HepG2 (cell line): Measurements from ENCODE around the gene ANKRD39. TPM values are rescaled to one million over a fixed set of nuclear protein-coding genes. Genes with fewer than 3 reads are reported as not detected.

ENCODE experiments used
- DMTF1 ChIP-seq: sonication (generic); formaldehyde crosslinking; IDR thresholded peaks from 2 replicates; pipeline ENCODE4 v1.4.0; 2020; ENCODE audit warnings: mild to moderate bottlenecking, missing genetic modification reagents
- FOXC1 ChIP-seq: sonication (generic); formaldehyde crosslinking; IDR thresholded peaks from 2 replicates; pipeline ENCODE4 v1.8.0; 2022; ENCODE audit warnings: mild to moderate bottlenecking, missing genetic modification reagents, borderline replicate concordance
- KDM2A ChIP-seq: sonication (generic); formaldehyde crosslinking; IDR thresholded peaks from 2 replicates; pipeline ENCODE4 v1.4.0; 2020; ENCODE audit warnings: low read depth, missing genetic modification reagents, borderline replicate concordance
- MLXIP ChIP-seq: sonication (generic); formaldehyde crosslinking; IDR thresholded peaks from 2 replicates; pipeline ENCODE4 v1.9.0; 2021; ENCODE audit warnings: missing genetic modification reagents, borderline replicate concordance
- PAXIP1 ChIP-seq: sonication (generic); formaldehyde crosslinking; conservative IDR thresholded peaks from 2 replicates; pipeline ENCODE4 v1.4.0; 2020; ENCODE audit warnings: mild to moderate bottlenecking, missing genetic modification reagents, moderate library complexity
- SALL2 ChIP-seq: sonication (generic); formaldehyde crosslinking; IDR thresholded peaks from 2 replicates; pipeline ENCODE4 v1.8.1; 2023; ENCODE audit warnings: mild to moderate bottlenecking, missing genetic modification reagents, inconsistent platforms
- TARDBP ChIP-seq: sonication (generic); formaldehyde crosslinking; IDR thresholded peaks from 2 replicates; pipeline ENCODE4 v1.8.0; 2022; ENCODE audit warnings: mild to moderate bottlenecking, missing genetic modification reagents
- TEAD2 ChIP-seq: sonication (generic); formaldehyde crosslinking; IDR thresholded peaks from 2 replicates; pipeline ENCODE4 v1.9.0; 2021; ENCODE audit warnings: missing genetic modification reagents
- ZFAT ChIP-seq: sonication (generic); formaldehyde crosslinking; conservative IDR thresholded peaks from 2 replicates; pipeline ENCODE4 v1.8.1; 2023; ENCODE audit warnings: missing genetic modification reagents, inconsistent platforms
- ZNF326 ChIP-seq: sonication (generic); formaldehyde crosslinking; IDR thresholded peaks from 2 replicates; pipeline ENCODE4 v1.4.0; 2020; ENCODE audit warnings: missing genetic modification reagents, borderline replicate concordance
- ZNF343 ChIP-seq: sonication (generic); formaldehyde crosslinking; IDR thresholded peaks from 2 replicates; pipeline ENCODE4 v1.4.0; 2020; ENCODE audit warnings: mild to moderate bottlenecking, missing genetic modification reagents
- ZNF576 ChIP-seq: sonication (generic); formaldehyde crosslinking; IDR thresholded peaks from 2 replicates; pipeline ENCODE4 v1.4.0; 2020; ENCODE audit warnings: mild to moderate bottlenecking, missing genetic modification reagents
- ZXDC ChIP-seq: sonication (generic); formaldehyde crosslinking; IDR thresholded peaks from 2 replicates; pipeline ENCODE4 v1.5.0; 2020; ENCODE audit warnings: mild to moderate bottlenecking, missing genetic modification reagents
- polyA plus RNA-seq, 8 experiments: library from polyadenylated mRNA; depleted of rRNA in 3 of 8; stranded (reverse) in 7 of 8; unstranded in 1 of 8; fragments of >200 nt; fragmentation: Illumina TruSeq in 4 of 8; extraction: Trizol in 4 of 8; gene quantifications; 2 replicates each; pipeline versions ENCODE4 v1.2.1 to v1.2.3, GENCODE V29; 2011 to 2016; ENCODE audit warnings: low read depth in 4 of 8, missing spikeins in 1 of 8, mixed read lengths in 1 of 8; ENCODE audit not compliant: insufficient read depth in 1 of 8
- total RNA-seq, 5 experiments: library from RNA; depleted of rRNA; stranded (reverse); fragments of >200 nt; fragmentation: Illumina TruSeq; extraction: Trizol; gene quantifications; 2 replicates each; pipeline ENCODE4 v1.2.3, GENCODE V29; 2016; ENCODE audit warnings: low read depth in 1 of 5

ANKRD39 gene
- total and polyA plus RNA-seq, 2 of the 13 experiments (the other 11 are each of a cell fraction or from before 2014, with no cell fraction given), result 23.2 to 24.8 TPM

GRCh38 chr2:96815326-96816126, 42.3 kb downstream of the ANKRD39 start (continued):
- 0 out of 2 replicates have a peak, but pooled peaks have one; percentile 37 for TF ChIP-seq DMTF1 (CRISPR knock-in tag)
- TF ChIP-seq FOXC1 (CRISPR knock-in tag), result no peak; the same call in 1 of the 2 replicates
- no peak for TF ChIP-seq ZNF326 (CRISPR knock-in tag)
- peak; percentile 77 for TF ChIP-seq KDM2A (CRISPR knock-in tag)
- no peak for TF ChIP-seq ZFAT (CRISPR knock-in tag)
- peak; percentile 48; the same call in 1 of the 2 replicates for TF ChIP-seq ZNF343
- TF ChIP-seq ZXDC (CRISPR knock-in tag), result no peak; the same call in 1 of the 2 replicates
- peak; percentile 47; the same call in 1 of the 2 replicates for TF ChIP-seq SALL2 (CRISPR knock-in tag)
- 0 out of 2 replicates have a peak, but pooled peaks have one; percentile 24 for TF ChIP-seq MLXIP (CRISPR knock-in tag)
- no peak for TF ChIP-seq PAXIP1 (CRISPR knock-in tag)
- TF ChIP-seq TARDBP (CRISPR knock-in tag), result 0 out of 2 replicates have a peak, but pooled peaks have one; percentile 13
- TF ChIP-seq TEAD2, result no peak
- TF ChIP-seq ZNF576 (CRISPR knock-in tag), result no peak
